Measurements from ENCODE around the gene PAGE2B. TPM values are rescaled to one million over a fixed set of nuclear protein-coding genes. Genes with fewer than 3 reads are reported as not detected.
A peak's percentile ranks its signal among the peaks of the same experiment; 100 is the strongest.

The PAGE2B gene
- total and polyA plus RNA-seq, 9 of the 15 experiments (the other 6 are each of a cell fraction or from before 2014, with no cell fraction given) = 1.8 to 36.0 (median 16.5) TPM

DNA sequence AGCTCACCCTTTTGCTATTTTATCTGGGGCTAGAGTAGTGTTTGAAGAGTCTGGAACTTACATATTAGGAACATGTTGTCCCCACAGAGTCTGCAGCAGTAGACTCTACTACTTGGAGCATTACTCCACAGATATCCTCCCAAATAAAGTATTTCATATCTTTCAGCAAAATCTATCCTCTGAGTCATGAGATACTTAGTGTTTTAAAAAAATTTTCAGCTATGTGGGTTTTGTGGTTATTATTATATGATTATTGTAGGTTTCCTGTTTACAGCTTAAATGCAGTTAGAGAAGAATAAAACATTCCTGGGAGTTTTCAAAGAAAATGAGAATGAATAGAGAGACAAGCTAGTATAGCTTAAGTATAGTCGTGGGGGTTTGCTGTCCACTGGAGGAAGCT, 44.9 kb downstream of the PAGE2B start:
- no TSS peak for BruUV-seq (replicated peaks)
- no peak for DNase-seq (ENCODE audit: extremely low read depth in 1 of 4, low spot score in 3 of 4)
- TF ChIP-seq E2F1 (CRISPR knock-in tag; IDR thresholded peaks at IDR 0.05) (no peak), SMARCA4 (IDR thresholded peaks at IDR 0.05) (peak; percentile 30; the same call in 1 of the 2 replicates), TSC22D4 (tag; IDR thresholded peaks at IDR 0.05) (no peak), FOSL1 (tag; conservative IDR thresholded peaks at IDR 0.05) (peak; percentile 45)

More for the DNA sequence above, 44.9 kb downstream of the PAGE2B start:
- CTCF ChIA-PET (ENCODE audit: low intra/inter-chr PET ratio) = no interaction called here
- no peak overlapping the region for H3K9ac ChIP-seq (ENCODE audit: insufficient read depth in 1 of 2, low read depth in 2 of 2, low read length in 2 of 2)
- intact Hi-C loops (cut with micrococcal nuclease) (loop anchor here (2.0 kb wide), 2 partner anchors 41 to 91 kb away; no protein-coding TSS in a partner anchor), in situ Hi-C loops (cut with MboI) (no loop called here)
- no peaks in the 10 kb centered on the region for H3K79me2 ChIP-seq (ENCODE audit: control insufficient read depth, insufficient read depth, low read length)
- no peaks in the 10 kb centered on the region; a peak in 1 of 5 replicates for H3K27me3 ChIP-seq (ENCODE audit: control insufficient read depth in 2 of 2, insufficient read depth in 2 of 2, low read length in 2 of 2)
- POLR2A ChIA-PET = interaction anchor here (1.3 kb wide), 1 partner anchor 11 kb away, joined by 3 read pairs; no protein-coding TSS in a partner anchor
- no peaks in the 10 kb centered on the region for H4K20me1 ChIP-seq (replicated peaks; ENCODE audit: control insufficient read depth, insufficient read depth, low read length)
- no peaks in the 10 kb centered on the region for H3K9me3 ChIP-seq (replicated peaks; ENCODE audit: control insufficient read depth, insufficient read depth, low read depth, low read length)
- ATAC-seq (no peak), FAIRE-seq (no peak)
- no peak overlapping the region; the same call in 2 of the 3 replicates for H3K27ac ChIP-seq (ENCODE audit: extremely low read depth, low read depth, low read length)
- 8% methylated on average over 1 of the region's 1 CpG for WGBS (ENCODE audit: insufficient coverage, low coverage, missing lambda C conversion rate)
- no peak overlapping the region for H3K4me3 ChIP-seq
- H3K4me2 ChIP-seq (ENCODE audit: insufficient read depth, low read length) = no peak overlapping the region; the same call in 1 of the 2 replicates
- H3K36me3 ChIP-seq (ENCODE audit: control insufficient read depth, insufficient read depth, low read length) = no peaks in the 10 kb centered on the region
- H3K4me1 ChIP-seq (replicated peaks in 1 of 2; ENCODE audit: control insufficient read depth in 2 of 2, insufficient read depth in 2 of 2, low read length in 2 of 2) = peaks cover 0 to 62% of the 10 kb centered on the region in 2 experiments; a peak in 3 of 5 replicates
- no peaks in the 10 kb centered on the region for H3K9me1 ChIP-seq (ENCODE audit: control insufficient read depth, insufficient read depth, low read length)
- no peak overlapping the region for H2AFZ ChIP-seq (ENCODE audit: low read depth, low read length)
